Mesodermal cell (in vitro differentiated cells): ENCODE measurements around the gene UBE3A.

Experiments
- H3K27ac ChIP-seq: 2 replicates; pipeline ENCODE4 v1.7.0; 2013; ENCODE audit warnings: mild to moderate bottlenecking, low read depth, low read length, moderate library complexity; ENCODE audit not compliant: severe bottlenecking
- H3K36me3 ChIP-seq: 2 replicates; pipeline ENCODE4 v1.7.1; 2013; ENCODE audit warnings: mild to moderate bottlenecking, low read length, moderate library complexity; ENCODE audit not compliant: control insufficient read depth, insufficient read depth
- H3K4me1 ChIP-seq: one replicate; pipeline ENCODE4 v1.7.1; 2013; ENCODE audit warnings: mild to moderate bottlenecking, low read length; ENCODE audit not compliant: insufficient read depth, control insufficient read depth, poor library complexity, severe bottlenecking
- H3K4me3 ChIP-seq: 2 replicates; pipeline ENCODE4 v1.7.0; 2013; ENCODE audit warnings: low read length, control low read depth, mild to moderate bottlenecking; ENCODE audit not compliant: insufficient read depth, poor library complexity, severe bottlenecking; ENCODE audit errors: extremely low read depth
- H3K9me3 ChIP-seq: 2 replicates; pipeline ENCODE4 v1.7.1; 2013; ENCODE audit warnings: mild to moderate bottlenecking, low read length, moderate library complexity; ENCODE audit not compliant: control insufficient read depth
- WGBS, 2 experiments: methylation state at CpG; one replicate each; pipeline ENCODE4 v1.1.5; 2013; ENCODE audit warnings: missing lambda C conversion rate in 2 of 2; ENCODE audit not compliant: insufficient coverage in 2 of 2; 5-methylcytosine and 5-hydroxymethylcytosine counted together

Gene UBE3A

DNA sequence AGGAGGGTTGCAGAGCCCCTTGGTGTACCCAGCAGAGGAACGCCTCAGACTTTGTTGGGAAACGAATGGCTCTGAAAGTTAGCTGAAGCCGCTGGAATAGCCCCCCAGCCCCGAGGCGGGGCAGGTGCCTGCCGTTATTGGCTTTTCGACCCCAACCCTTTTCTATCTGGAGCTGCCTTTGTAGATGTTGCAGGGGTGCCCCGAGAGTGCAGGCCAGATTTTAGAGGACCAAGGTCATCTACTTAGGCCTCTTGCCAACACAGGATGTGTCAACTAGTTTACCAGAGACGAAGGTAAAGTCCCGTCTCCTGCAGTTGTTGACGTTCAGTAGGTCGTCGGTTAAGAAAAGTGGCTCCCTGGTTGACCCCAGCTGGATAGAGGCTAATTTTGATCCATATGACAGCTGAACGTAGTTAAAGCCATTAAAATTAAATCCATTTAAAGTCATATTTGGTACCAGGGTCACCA, 579 bp upstream of the UBE3A start:
- H3K4me3 ChIP-seq, result peak overlapping the region; percentile 89
- peaks cover 4% of the 10 kb centered on the region for H3K4me1 ChIP-seq
- H3K9me3 ChIP-seq, result no peaks in the 10 kb centered on the region
- peak overlapping the region; percentile 91 for H3K27ac ChIP-seq
- 11 to 12% methylated on average over 11 to 13 of the region's 14 CpGs for WGBS, 2 experiments
- H3K36me3 ChIP-seq, result peaks cover 7% of the 10 kb centered on the region

DNA sequence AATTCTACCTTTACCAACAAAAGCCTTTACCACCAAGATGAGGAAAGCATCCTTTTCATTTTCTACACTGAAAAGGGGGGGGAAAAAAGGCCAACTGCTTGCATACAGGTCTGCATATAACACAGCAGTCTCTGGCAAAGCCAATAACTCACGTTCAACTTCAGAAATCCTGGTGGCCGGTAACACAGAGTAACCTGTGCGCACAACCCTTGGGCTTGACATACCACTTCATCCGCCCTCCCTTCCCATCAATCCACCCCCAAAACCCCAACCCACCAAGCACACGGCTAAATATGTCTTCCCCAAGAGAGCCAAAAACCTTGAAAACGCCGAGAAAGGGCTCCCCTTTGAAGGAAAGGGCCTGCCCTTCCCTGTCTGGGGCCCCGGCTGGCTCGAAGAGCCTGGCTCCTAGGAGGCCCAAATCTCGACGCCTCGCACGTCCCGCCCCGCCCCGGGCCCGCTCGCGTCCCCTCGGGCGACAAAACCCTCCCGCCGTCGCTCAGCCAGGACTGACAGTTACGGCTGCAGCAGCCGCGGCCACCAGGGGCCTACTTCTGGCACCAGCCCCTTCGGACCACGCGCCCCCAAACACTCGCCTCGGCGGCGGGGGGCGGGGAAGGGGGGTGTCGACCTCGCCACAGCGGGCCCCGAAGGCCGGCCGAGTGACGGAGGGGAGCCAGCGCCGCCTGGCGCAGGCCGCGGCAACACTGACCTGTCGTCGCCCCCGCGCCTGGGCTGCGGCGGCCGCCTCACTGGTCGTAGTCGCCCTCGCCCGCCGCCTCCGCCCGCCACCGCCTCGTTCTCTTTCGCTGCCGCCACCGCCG, 835 bp downstream of the UBE3A start:
- WGBS, 2 experiments, result 0% methylated on average over 40 to 61 of the region's 67 CpGs
- Histone ChIP-seq H3K36me3 (peaks cover 7% of the 10 kb centered on the region), H3K4me3 (peak overlapping the region; percentile 89), H3K4me1 (peaks cover 4% of the 10 kb centered on the region), H3K9me3 (no peaks in the 10 kb centered on the region), H3K27ac (peak overlapping the region; percentile 96)

DNA sequence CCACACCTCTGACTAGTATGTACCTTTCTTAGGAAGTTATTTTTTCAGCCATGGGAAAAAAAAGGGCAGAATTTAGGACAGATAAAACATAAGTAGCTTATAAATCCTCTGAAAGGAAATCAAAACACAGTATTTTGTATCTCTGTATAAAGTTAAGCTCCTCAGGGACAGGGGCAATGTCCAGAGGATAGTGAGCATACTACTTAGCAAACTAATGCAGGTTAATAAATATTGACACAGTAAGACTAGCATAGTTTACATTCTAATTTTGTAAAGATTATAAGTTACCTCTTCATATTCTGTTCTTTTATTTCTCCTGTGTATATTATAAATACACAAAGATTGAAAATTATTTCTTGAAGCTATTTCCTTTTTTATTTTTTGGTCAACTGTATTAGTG, 2.1 kb downstream of the UBE3A start:
- peak overlapping the region; percentile 89 for H3K4me3 ChIP-seq
- no peaks in the 10 kb centered on the region for H3K9me3 ChIP-seq
- no peak overlapping the region for H3K27ac ChIP-seq
- H3K36me3 ChIP-seq, result peaks cover 7% of the 10 kb centered on the region
- peaks cover 4% of the 10 kb centered on the region for H3K4me1 ChIP-seq

GRCh38 chr15:25435474-25436243, 3.2 kb downstream of the UBE3A start:
- 75 to 83% methylated on average over 1 of the region's 5 CpGs for WGBS, 2 experiments
- Histone ChIP-seq H3K4me1 (peaks cover 4% of the 10 kb centered on the region), H3K9me3 (no peaks in the 10 kb centered on the region), H3K27ac (no peak overlapping the region), H3K36me3 (peaks cover 7% of the 10 kb centered on the region), H3K4me3 (no peak overlapping the region)

- Histone ChIP-seq H3K36me3 (peaks cover 7% of the 10 kb centered on the region), H3K4me1 (peaks cover 4% of the 10 kb centered on the region), H3K9me3 (no peaks in the 10 kb centered on the region), H3K4me3 (no peak overlapping the region), H3K27ac (no peak overlapping the region)
- 71 to 79% methylated on average over 8 to 12 of the region's 20 CpGs for WGBS, 2 experiments
Measured at GRCh38 chr15:25433118-25433865, 5.5 kb downstream of the UBE3A start.

DNA sequence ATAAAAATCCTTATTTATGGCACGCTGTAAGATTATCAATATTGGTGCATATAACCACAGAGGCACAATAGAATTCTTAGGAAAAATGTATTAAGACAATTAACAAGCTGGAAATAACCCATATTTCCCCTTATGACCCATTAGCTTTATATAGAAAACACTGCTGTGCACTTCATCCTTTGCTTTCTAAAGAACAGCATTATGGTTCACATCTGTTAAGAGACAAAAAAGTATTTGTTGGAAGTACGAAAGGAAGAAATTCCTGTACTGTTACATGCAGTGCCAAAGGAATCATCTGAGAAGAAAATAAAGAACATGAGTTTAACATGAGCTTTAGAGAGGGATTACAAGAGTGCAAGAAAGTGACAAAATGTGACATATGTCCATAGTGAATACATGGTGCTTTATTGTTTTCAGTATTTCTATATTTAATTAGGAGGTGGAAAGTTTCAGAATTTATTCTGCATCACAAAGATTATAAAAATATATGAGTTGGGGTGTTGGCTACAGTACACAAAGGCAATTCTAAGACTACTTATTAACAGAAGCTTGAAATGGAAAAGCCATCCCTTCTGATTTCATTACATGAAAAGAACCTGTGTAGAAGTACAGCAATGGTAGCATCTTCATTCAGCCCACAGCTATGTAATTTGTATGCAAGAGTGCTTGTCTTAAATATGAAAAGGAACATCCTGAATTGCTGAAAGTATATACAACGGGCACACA, 6.8 kb downstream of the UBE3A start:
- 91 to 100% methylated on average over 2 of the region's 3 CpGs for WGBS, 2 experiments
- Histone ChIP-seq H3K4me3 (no peak overlapping the region), H3K4me1 (peaks cover 4% of the 10 kb centered on the region), H3K36me3 (peaks cover 7% of the 10 kb centered on the region), H3K9me3 (no peaks in the 10 kb centered on the region), H3K27ac (no peak overlapping the region)

- no CpG with 5 or more reads among the region's 2 CpGs for WGBS, 2 experiments
- H3K27ac ChIP-seq, result no peak overlapping the region
- H3K36me3 ChIP-seq, result peaks cover under 1% of the 10 kb centered on the region
- no peaks in the 10 kb centered on the region for H3K4me1 ChIP-seq
- no peak overlapping the region for H3K4me3 ChIP-seq
- H3K9me3 ChIP-seq, result no peaks in the 10 kb centered on the region
Measured at GRCh38 chr15:25427861-25428260, 11.0 kb downstream of the UBE3A start.

- H3K9me3 ChIP-seq, result no peaks in the 10 kb centered on the region
- H3K4me3 ChIP-seq, result no peak overlapping the region
- 80% methylated on average over 1 of the region's 3 CpGs; no CpG with 5 or more reads in 1 of the 2 experiments for WGBS, 2 experiments
- no peak overlapping the region for H3K27ac ChIP-seq
- no peaks in the 10 kb centered on the region for H3K4me1 ChIP-seq
- peaks cover 6% of the 10 kb centered on the region for H3K36me3 ChIP-seq
Measured at GRCh38 chr15:25426896-25427610, 11.8 kb downstream of the UBE3A start.

GRCh38 chr15:25424073-25424472, 14.8 kb downstream of the UBE3A start:
- Histone ChIP-seq H3K27ac (no peak overlapping the region), H3K9me3 (no peaks in the 10 kb centered on the region), H3K36me3 (peaks cover 20% of the 10 kb centered on the region), H3K4me3 (no peak overlapping the region), H3K4me1 (no peaks in the 10 kb centered on the region)
- WGBS, 2 experiments, result 100% methylated on average over 1 of the region's 1 CpG
